Measurements from ENCODE around the gene STAG1. TPM values are rescaled to one million over a fixed set of nuclear protein-coding genes. Genes with fewer than 3 reads are reported as not detected.
"Not testable (repeated sequence)": the region's sequence is repeated elsewhere in the genome, so short reads cannot be mapped to it uniquely, and the experiment has no call there.

The STAG1 gene
- total RNA-seq, 2 donors from 2014 or later: 26.2 to 28.3 TPM

GRCh38 chr3:136667081-136667480, 85.1 kb downstream of the STAG1 start:
- 88 to 91% methylated on average over 2 of the region's 2 CpGs for WGBS, 2 donors
- no peak overlapping the region for H3K4me3 ChIP-seq
- no peaks in the 10 kb centered on the region for H3K36me3 ChIP-seq (replicated peaks in 1 of 2; ENCODE audit: insufficient read depth in 1 of 2, low read depth in 2 of 2)
- H3K27me3 ChIP-seq: no peaks in the 10 kb centered on the region
- H3K27ac ChIP-seq: no peak overlapping the region
- ATAC-seq: no peak
- H3K9me3 ChIP-seq: no peaks in the 10 kb centered on the region
- intact Hi-C loops (cut with DNase I): no loop called here
- TF ChIP-seq CTCF (IDR thresholded peaks at IDR 0.05) (no peak), POLR2A (IDR thresholded peaks at IDR 0.05) (no peak)
- H3K4me1 ChIP-seq: peaks cover 2% of the 10 kb centered on the region
- no peak for DNase-seq

GRCh38 chr3:136666301-136666700, 85.9 kb downstream of the STAG1 start:
- H3K36me3 ChIP-seq (replicated peaks in 1 of 2; ENCODE audit: insufficient read depth in 1 of 2, low read depth in 2 of 2); H3K4me1 ChIP-seq; H3K4me3 ChIP-seq; DNase-seq; ATAC-seq; H3K9me3 ChIP-seq; intact Hi-C loops (cut with DNase I); H3K27ac ChIP-seq; H3K27me3 ChIP-seq: not testable (repeated sequence)
- 95 to 96% methylated on average over 6 of the region's 6 CpGs for WGBS, 2 donors

GRCh38 chr3:136664771-136665170, 87.4 kb downstream of the STAG1 start:
- DNase-seq (no peak), ATAC-seq (no peak)
- no peaks in the 10 kb centered on the region for H3K27me3 ChIP-seq
- no peak overlapping the region for H3K4me3 ChIP-seq
- WGBS, 2 donors: 88 to 95% methylated on average over 1 of the region's 1 CpG
- intact Hi-C loops (cut with DNase I): no loop called here
- H3K9me3 ChIP-seq: no peaks in the 10 kb centered on the region
- H3K36me3 ChIP-seq (replicated peaks in 1 of 2; ENCODE audit: insufficient read depth in 1 of 2, low read depth in 2 of 2): no peaks in the 10 kb centered on the region
- no peak overlapping the region for H3K27ac ChIP-seq
- H3K4me1 ChIP-seq: no peaks in the 10 kb centered on the region
- TF ChIP-seq POLR2A (IDR thresholded peaks at IDR 0.05): no peak
- no peak for TF ChIP-seq CTCF (IDR thresholded peaks at IDR 0.05)

DNA sequence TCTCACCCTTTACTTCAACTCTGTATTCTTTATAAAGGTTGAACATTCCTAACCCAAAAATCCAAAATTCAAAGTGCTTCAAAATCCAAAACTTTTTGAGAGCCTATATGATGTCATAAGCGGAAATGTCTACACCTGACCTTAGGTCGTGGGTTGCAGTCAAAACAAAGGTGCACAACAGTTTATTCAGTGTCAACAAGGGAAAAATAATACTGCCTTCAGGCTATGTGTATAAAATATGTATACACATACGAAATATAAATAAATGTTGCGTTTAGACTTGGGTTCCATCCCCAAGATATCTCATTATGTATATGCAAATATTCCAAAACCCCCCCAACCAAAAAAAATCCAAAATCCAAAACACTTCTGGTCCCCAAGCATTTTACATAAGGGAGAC, 90.9 kb downstream of the STAG1 start:
- intact Hi-C loops (cut with DNase I): no loop called here
- no peak overlapping the region for H3K27ac ChIP-seq
- 87 to 89% methylated on average over 4 of the region's 4 CpGs for WGBS, 2 donors
- TF ChIP-seq POLR2A (IDR thresholded peaks at IDR 0.05): no peak
- no peak for TF ChIP-seq CTCF (IDR thresholded peaks at IDR 0.05)
- no peaks in the 10 kb centered on the region for H3K27me3 ChIP-seq
- ATAC-seq (no peak), DNase-seq (no peak)
- no peaks in the 10 kb centered on the region for H3K36me3 ChIP-seq (replicated peaks in 1 of 2; ENCODE audit: insufficient read depth in 1 of 2, low read depth in 2 of 2)
- peaks cover 11% of the 10 kb centered on the region for H3K4me1 ChIP-seq
- no peak overlapping the region for H3K4me3 ChIP-seq
- no peaks in the 10 kb centered on the region for H3K9me3 ChIP-seq

DNA sequence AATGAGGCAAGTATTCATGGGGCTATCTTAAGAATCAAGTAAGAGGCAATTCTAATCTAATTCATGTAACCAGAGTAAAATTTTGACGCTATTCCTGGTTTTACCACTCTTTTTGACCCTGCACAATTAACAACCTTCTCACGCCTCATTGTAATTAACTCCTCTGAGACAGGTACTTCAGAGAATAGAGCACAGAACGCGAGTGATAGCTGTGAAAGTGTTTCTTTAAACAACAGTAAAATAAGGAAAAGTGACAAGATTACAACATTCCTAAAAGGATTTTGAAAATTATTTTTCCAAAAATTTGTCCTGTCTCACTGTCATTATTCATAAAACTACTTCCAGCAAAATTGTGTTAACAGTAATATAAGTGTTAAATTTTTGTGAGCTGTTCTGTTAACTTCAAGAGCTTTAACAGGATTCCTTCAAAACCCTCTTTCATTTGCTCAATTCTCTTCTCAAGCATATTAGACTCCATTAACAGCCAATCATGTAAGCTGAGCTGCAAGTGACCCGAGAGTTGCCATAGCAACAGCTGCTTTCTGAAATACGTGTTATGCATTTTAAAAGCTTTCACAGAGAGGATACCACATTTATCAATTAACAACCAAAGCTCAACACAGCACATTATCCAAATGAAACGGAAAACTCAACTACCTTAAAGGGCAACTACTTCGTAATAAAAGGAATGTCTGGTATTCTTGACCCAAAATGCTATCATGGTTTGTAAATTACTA, 93.1 kb downstream of the STAG1 start:
- ATAC-seq (peak; percentile 50), DNase-seq (peak in 3 of 4 donors; percentile 31 to 58 (median 36))
- H3K4me3 ChIP-seq: no peak overlapping the region

More for the DNA sequence above, 93.1 kb downstream of the STAG1 start:
- Histone ChIP-seq H3K4me1 (peaks cover 11% of the 10 kb centered on the region), H3K9me3 (peaks cover 0 to 3% (median 0%) of the 10 kb centered on the region in 3 donors), H3K27me3 (no peaks in the 10 kb centered on the region), H3K27ac (peak overlapping the region in 1 of 4 donors; percentile 7), H3K36me3 (replicated peaks in 1 of 2; ENCODE audit: insufficient read depth in 1 of 2, low read depth in 2 of 2) (no peaks in the 10 kb centered on the region)
- 54 to 59% methylated on average over 8 of the region's 8 CpGs for WGBS, 2 donors
- intact Hi-C loops (cut with DNase I): no loop called here
- no peak for TF ChIP-seq POLR2A (IDR thresholded peaks at IDR 0.05)
- no peak for TF ChIP-seq CTCF (IDR thresholded peaks at IDR 0.05)

Data from body of pancreas (tissue), 4 donors.